ENCODE results near the gene GSTM4. TPM values are rescaled to one million over a fixed set of nuclear protein-coding genes. Genes with fewer than 3 reads are reported as not detected.

GSTM4 gene
- polyA plus RNA-seq, 2 of the 4 experiments (the other 2 are of a cell fraction), result 13.0 to 17.2 TPM

GRCh38 chr1:109622137-109622892, 33.6 kb upstream of the GSTM4 start:
- no peak overlapping the region for H3K4me3 ChIP-seq
- no peak for DNase-seq (ENCODE audit: low read depth in 1 of 2, low spot score in 1 of 2)
- POLR2A ChIA-PET, result no interaction called here
- H3K27ac ChIP-seq, result 0 out of 6 replicates have a peak overlapping the region, but pooled peaks of 1 of the 2 experiments have one; percentile 13
- no peak for ATAC-seq
- TF ChIP-seq USF2 (IDR thresholded peaks at IDR 0.05), result no peak
- no peak for TF ChIP-seq MAFK (IDR thresholded peaks at IDR 0.05; ENCODE audit: partially characterized antibody)
- TF ChIP-seq KDM5A (IDR thresholded peaks at IDR 0.05), result no peak
- TF ChIP-seq E2F6 (IDR thresholded peaks at IDR 0.05; ENCODE audit: borderline replicate concordance, low read depth), result no peak
- no peak for TF ChIP-seq MYC (IDR thresholded peaks at IDR 0.05; ENCODE audit: borderline replicate concordance, low read length)
- no peak for TF ChIP-seq CBX8 (IDR thresholded peaks at IDR 0.05)
- no peak for TF ChIP-seq CBX2 (IDR thresholded peaks at IDR 0.05; ENCODE audit: borderline replicate concordance, low read depth)
- TF ChIP-seq ELK1 (IDR thresholded peaks at IDR 0.05; ENCODE audit: low read depth, low read length), result no peak
- TF ChIP-seq NR3C1 (IDR thresholded peaks at IDR 0.05), result no peak
- TF ChIP-seq PBX3 (IDR thresholded peaks at IDR 0.05), result no peak
- no peak for TF ChIP-seq NPAS2 (CRISPR knock-in tag; IDR thresholded peaks at IDR 0.05; ENCODE audit: borderline replicate concordance)
- TF ChIP-seq CTCF (IDR thresholded peaks at IDR 0.05), result no peak
- no peak for TF ChIP-seq BCL3 (IDR thresholded peaks at IDR 0.05)
- no peak for TF ChIP-seq HEYL (CRISPR knock-in tag; IDR thresholded peaks at IDR 0.05)
- no peak for TF ChIP-seq ZFP36 (IDR thresholded peaks at IDR 0.05; ENCODE audit: borderline replicate concordance, partially characterized antibody)
- no peak for TF ChIP-seq KDM1A (IDR thresholded peaks at IDR 0.05; ENCODE audit: low read depth)
- no peak for TF ChIP-seq RFX5 (IDR thresholded peaks at IDR 0.05)
- no peak for TF ChIP-seq HOXB5 (CRISPR knock-in tag; IDR thresholded peaks at IDR 0.05)
- H3K4me2 ChIP-seq, result peak overlapping the region; percentile 89; the same call in 2 of the 3 replicates
- WGBS (ENCODE audit: missing lambda C conversion rate), result 100% methylated on average over 4 of the region's 11 CpGs
- no peak for FAIRE-seq
- CTCF ChIA-PET, result no interaction called here
- H3K4me1 ChIP-seq, result peaks cover 27% of the 10 kb centered on the region
- H3K9me3 ChIP-seq, result no peaks in the 10 kb centered on the region

- no peaks in the 10 kb centered on the region for H3K9me3 ChIP-seq
- H3K4me2 ChIP-seq, result no peak overlapping the region
- DNase-seq (ENCODE audit: low read depth in 1 of 2, low spot score in 1 of 2) (no peak), FAIRE-seq (no peak), ATAC-seq (no peak)
- 78% methylated on average over 3 of the region's 3 CpGs for WGBS (ENCODE audit: missing lambda C conversion rate)
- no peak overlapping the region for H3K27ac ChIP-seq
- H3K4me1 ChIP-seq, result peaks cover 24% of the 10 kb centered on the region
- ChIA-PET CTCF (no interaction called here), POLR2A (no interaction called here)
- no peak overlapping the region for H3K4me3 ChIP-seq
- no peak for TF ChIP-seq SREBF2 (IDR thresholded peaks at IDR 0.05)
- no peak for TF ChIP-seq NR3C1 (IDR thresholded peaks at IDR 0.05)
- TF ChIP-seq ZNF302 (CRISPR knock-in tag; IDR thresholded peaks at IDR 0.05), result no peak
- no peak for TF ChIP-seq HEYL (CRISPR knock-in tag; IDR thresholded peaks at IDR 0.05)
- no peak for TF ChIP-seq EHMT2 (IDR thresholded peaks at IDR 0.05; ENCODE audit: low read depth)
- TF ChIP-seq CBX8 (IDR thresholded peaks at IDR 0.05), result no peak
- no peak for TF ChIP-seq BCL3 (IDR thresholded peaks at IDR 0.05)
- no peak for TF ChIP-seq TP53 (CRISPR knock-in tag; IDR thresholded peaks at IDR 0.05)
- TF ChIP-seq RNF2 (IDR thresholded peaks at IDR 0.05; ENCODE audit: borderline replicate concordance, low read depth), result no peak
- TF ChIP-seq ZSCAN20 (CRISPR knock-in tag; IDR thresholded peaks at IDR 0.05), result no peak
- TF ChIP-seq CHD2 (IDR thresholded peaks at IDR 0.05; ENCODE audit: low read length, partially characterized antibody), result no peak
These were observed 33.0 kb upstream of the GSTM4 start for GRCh38 chr1:109622895-109623294.
